Activated CD8-positive, alpha-beta T cell treated with anti-CD3 and anti-CD28 coated beads, Interleukin-2, amount 10 ng/mL, durations not matched to agents 7 days and 5 days (primary cell): Measurements from ENCODE around the gene TPK1. TPM values are rescaled to one million over a fixed set of nuclear protein-coding genes. Genes with fewer than 3 reads are reported as not detected.
"Not testable (repeated sequence)": the region's sequence is repeated elsewhere in the genome, so short reads cannot be mapped to it uniquely, and the experiment has no call there.

ENCODE experiments used
- ATAC-seq: fragments of 150-1000 bp; cut with Tn5 transposase; one replicate; pipeline ENCODE4 v1.10.0; 2021; ENCODE audit warnings: moderate library complexity
- CTCF ChIA-PET: fragments of 350-600 bp; sonication (Branson Sonifier 250); formaldehyde crosslinking; loops from one replicate; lab custom pipeline; 2021; ENCODE audit warnings: antibody characterized with exemption; lab: Charles Lee
- POLR2A ChIA-PET: fragments of 350-600 bp; sonication (Branson Sonifier 250); formaldehyde crosslinking; loops from one replicate; lab custom pipeline; 2021; ENCODE audit warnings: antibody characterized with exemption; lab: Charles Lee
- DNase-seq: peaks from one replicate; pipeline ENCODE4 v3.0.0-alpha.2; 2020
- H3K27ac Mint-ChIP-seq: one replicate; pipeline ENCODE4 v1.8.0; 2021; ENCODE audit warnings: mild to moderate bottlenecking, mixed read lengths
- H3K27me3 Mint-ChIP-seq: one replicate; pipeline ENCODE4 v1.8.0; 2021; ENCODE audit warnings: low read depth, mixed read lengths
- H3K36me3 Mint-ChIP-seq: one replicate; pipeline ENCODE4 v1.8.0; 2021; ENCODE audit warnings: low read depth, mixed read lengths
- H3K4me1 Mint-ChIP-seq: one replicate; pipeline ENCODE4 v1.8.0; 2021; ENCODE audit warnings: low read depth, mixed read lengths
- H3K4me3 Mint-ChIP-seq: one replicate; pipeline ENCODE4 v1.8.0; 2021; ENCODE audit warnings: mild to moderate bottlenecking, mixed read lengths
- H3K9me3 Mint-ChIP-seq: one replicate; pipeline ENCODE4 v1.8.0; 2022; ENCODE audit warnings: mixed read lengths; ENCODE audit not compliant: insufficient read depth
- total RNA-seq, 2 experiments: library from RNA; stranded (reverse); gene quantifications; one replicate each; pipeline ENCODE4 v1.2.3, GENCODE V29; 2021

Gene TPK1
- total RNA-seq, 2 experiments from 2014 or later: 10.2 to 10.7 TPM

DNA sequence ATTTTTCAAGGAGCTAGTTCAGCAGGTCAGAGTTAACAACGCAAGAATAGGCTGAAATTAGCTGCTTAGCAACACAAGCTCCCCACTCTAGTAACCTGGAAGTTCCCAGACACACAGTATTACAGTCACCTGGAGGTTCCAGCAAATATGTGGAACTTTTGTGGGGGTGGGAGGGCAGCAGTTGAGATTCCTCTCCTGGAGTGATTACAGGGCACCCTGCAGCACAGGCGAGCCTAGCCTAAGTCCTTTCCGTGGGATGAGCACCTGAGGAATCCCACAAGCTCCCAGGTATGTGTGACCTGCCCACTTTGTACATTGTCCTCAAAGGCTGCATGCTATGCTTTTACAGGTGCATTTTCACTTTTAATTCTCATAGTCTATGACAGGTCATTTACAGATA lies 13.6 kb downstream of the TPK1 start:
- Mint-ChIP-seq H3K4me3 (no peak overlapping the region), H3K36me3 (peaks cover 10% of the 10 kb centered on the region), H3K27ac (no peak overlapping the region), H3K27me3 (no peaks in the 10 kb centered on the region), H3K9me3 (no peaks in the 10 kb centered on the region), H3K4me1 (peaks cover 60% of the 10 kb centered on the region)
- no peak for DNase-seq
- no peak for ATAC-seq
- ChIA-PET CTCF (interaction anchor here (1.1 to 2.4 kb wide), 6 partner anchors 10 to 83 kb away, joined by 3 to 11 read pairs (median 5); partner anchors contain the start of gene TPK1), POLR2A (interaction anchor here (1.3 to 10.2 kb wide), 2 partner anchors 10 to 14 kb away, joined by 3 to 138 read pairs; partner anchors contain the start of gene TPK1)

DNA sequence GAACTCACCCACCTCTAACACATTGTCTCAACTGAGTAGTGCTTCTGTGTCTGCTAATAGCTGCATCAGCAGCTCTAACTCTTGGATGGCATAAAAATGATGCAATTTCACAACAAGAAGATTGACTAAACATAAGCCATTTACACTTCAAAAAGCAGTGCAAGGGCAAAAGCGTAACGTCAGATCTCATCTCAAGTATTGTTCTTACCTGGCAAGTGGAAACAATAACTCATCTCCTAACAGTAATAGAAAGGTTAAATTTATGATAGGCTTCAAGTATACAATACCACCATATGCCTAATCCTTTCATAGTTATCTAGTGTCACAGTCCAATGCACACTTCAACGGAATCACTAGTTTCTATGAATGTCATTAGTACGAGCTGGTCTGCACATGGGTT lies 14.8 kb downstream of the TPK1 start:
- DNase-seq (no peak), ATAC-seq (peak; percentile 22)
- POLR2A ChIA-PET: interaction anchor here (1.3 to 10.2 kb wide), 2 partner anchors 8 to 15 kb away, joined by 3 to 138 read pairs; partner anchors contain the start of gene TPK1
- no peaks in the 10 kb centered on the region for H3K9me3 Mint-ChIP-seq
- H3K4me3 Mint-ChIP-seq: no peak overlapping the region
- no peaks in the 10 kb centered on the region for H3K27me3 Mint-ChIP-seq
- peaks cover 14% of the 10 kb centered on the region for H3K36me3 Mint-ChIP-seq
- peak overlapping the region; percentile 27 for H3K27ac Mint-ChIP-seq
- CTCF ChIA-PET: interaction anchor here (0.5 to 2.4 kb wide), 6 partner anchors 9 to 109 kb away, joined by 3 to 11 read pairs (median 5); partner anchors contain the start of gene TPK1
- H3K4me1 Mint-ChIP-seq: peaks cover 61% of the 10 kb centered on the region

DNA sequence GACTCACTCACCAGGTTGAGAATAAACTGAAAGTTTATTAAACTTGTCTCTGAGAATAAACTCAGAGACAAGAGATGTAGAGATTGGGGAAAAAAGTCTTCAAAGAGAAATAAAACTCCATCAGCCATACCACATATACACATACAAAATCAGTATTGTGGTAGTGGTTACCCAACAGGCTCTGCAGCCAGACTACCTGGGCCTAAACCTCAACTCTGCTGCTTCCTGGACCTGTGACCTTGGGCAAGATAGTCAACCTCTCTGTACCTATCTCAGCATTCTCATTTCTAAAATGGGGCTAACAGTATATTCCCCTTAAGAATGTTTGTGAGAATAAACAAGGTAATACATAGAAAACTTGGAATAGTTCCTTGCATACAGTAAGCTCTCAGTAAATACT lies 15.3 kb downstream of the TPK1 start:
- H3K4me1 Mint-ChIP-seq: peaks cover 61% of the 10 kb centered on the region
- peaks cover 14% of the 10 kb centered on the region for H3K36me3 Mint-ChIP-seq
- ATAC-seq (peak; percentile 61), DNase-seq (peak; percentile 46)
- no peaks in the 10 kb centered on the region for H3K27me3 Mint-ChIP-seq
- peak overlapping the region; percentile 13 for H3K4me3 Mint-ChIP-seq
- no peaks in the 10 kb centered on the region for H3K9me3 Mint-ChIP-seq
- H3K27ac Mint-ChIP-seq: peak overlapping the region; percentile 30
- ChIA-PET POLR2A (interaction anchor here (10.2 kb wide), 1 partner anchor 16 kb away, joined by 138 read pairs; the partner anchor contains the start of gene TPK1), CTCF (interaction anchor here (0.9 to 4.3 kb wide), 4 partner anchors 8 to 17 kb away, joined by 4 to 30 read pairs (median 8); partner anchors contain the start of gene TPK1)

DNA sequence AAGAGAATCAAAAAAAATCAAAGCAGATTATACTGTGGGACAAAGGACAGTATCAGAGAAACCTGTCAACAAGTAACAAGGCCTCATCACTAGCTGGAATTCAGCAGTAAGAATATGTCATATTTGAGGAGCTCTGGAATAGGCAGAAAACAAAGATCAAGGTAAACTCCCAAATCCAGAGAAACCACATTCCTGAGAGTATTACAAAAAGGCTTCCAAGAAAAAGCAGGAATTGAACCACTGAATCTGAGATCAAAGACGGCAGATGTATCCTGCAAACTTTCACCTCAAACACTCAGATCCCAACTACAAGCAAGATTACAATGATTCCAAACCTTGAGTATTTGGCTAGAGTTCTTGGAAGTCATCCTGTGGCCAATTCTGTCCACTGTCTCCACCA lies 16.3 kb downstream of the TPK1 start:
- Mint-ChIP-seq H3K4me3 (no peak overlapping the region), H3K36me3 (peaks cover 16% of the 10 kb centered on the region)
- POLR2A ChIA-PET: interaction anchor here (10.2 kb wide), 1 partner anchor 17 kb away, joined by 138 read pairs; the partner anchor contains the start of gene TPK1

DNA sequence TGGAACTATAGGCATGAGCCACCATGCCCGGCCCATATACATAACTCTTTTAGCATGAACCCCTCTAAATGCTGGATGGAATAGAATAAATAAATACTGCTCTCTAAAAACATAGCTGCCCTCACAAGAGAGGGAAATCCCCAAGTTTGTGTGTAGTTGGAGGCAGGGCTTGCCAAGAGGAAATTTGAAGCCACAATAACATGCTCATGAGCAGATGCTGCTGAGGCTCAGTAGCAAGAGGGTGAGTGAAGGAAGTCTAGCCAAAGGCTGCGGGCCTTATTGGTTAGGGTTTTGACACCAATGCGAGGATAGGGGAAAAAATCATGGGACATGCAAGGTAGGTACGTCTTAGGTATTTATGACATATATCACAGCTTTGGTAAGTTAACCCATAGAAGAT lies 17.3 kb downstream of the TPK1 start:
- Mint-ChIP-seq H3K27ac (peak overlapping the region; percentile 74), H3K4me3 (no peak overlapping the region), H3K9me3 (no peaks in the 10 kb centered on the region), H3K36me3 (peaks cover 17% of the 10 kb centered on the region), H3K27me3 (no peaks in the 10 kb centered on the region), H3K4me1 (peaks cover 64% of the 10 kb centered on the region)
- peak; percentile 59 for DNase-seq
- peak; percentile 87 for ATAC-seq
- ChIA-PET POLR2A (interaction anchor here (10.2 kb wide), 1 partner anchor 18 kb away, joined by 138 read pairs; the partner anchor contains the start of gene TPK1), CTCF (interaction anchor here (0.8 to 4.3 kb wide), 4 partner anchors 15 to 36 kb away, joined by 3 to 30 read pairs (median 4); partner anchors contain the start of gene TPK1)

More for the DNA sequence above, 16.3 kb downstream of the TPK1 start:
- no peaks in the 10 kb centered on the region for H3K27me3 Mint-ChIP-seq
- CTCF ChIA-PET: interaction anchor here (4.3 kb wide), 1 partner anchor 16 kb away, joined by 30 read pairs; the partner anchor contains the start of gene TPK1
- no peak for DNase-seq
- ATAC-seq: no peak
- H3K27ac Mint-ChIP-seq: peak overlapping the region; percentile 24
- no peaks in the 10 kb centered on the region for H3K9me3 Mint-ChIP-seq
- H3K4me1 Mint-ChIP-seq: peaks cover 63% of the 10 kb centered on the region

DNA sequence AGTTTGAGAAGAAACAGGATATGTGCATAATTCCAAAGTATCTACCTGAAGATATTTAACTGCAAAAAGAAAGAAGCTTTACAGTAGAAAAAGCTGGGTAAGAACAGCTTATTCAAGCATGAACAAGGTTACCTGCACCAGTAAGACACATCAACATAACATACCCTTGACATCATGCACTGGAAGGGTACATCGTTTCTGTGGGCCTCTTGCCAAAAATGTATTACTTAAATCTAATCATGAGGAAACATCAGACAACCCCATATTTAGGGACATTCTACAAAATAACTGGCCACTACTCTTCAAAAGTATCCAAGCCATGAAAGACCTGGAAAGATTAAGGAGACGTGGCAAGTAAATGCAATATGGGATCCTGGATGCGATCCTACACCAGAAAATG lies 18.9 kb downstream of the TPK1 start:
- no peaks in the 10 kb centered on the region for H3K9me3 Mint-ChIP-seq
- DNase-seq (no peak), ATAC-seq (no peak)
- ChIA-PET POLR2A (interaction anchor here (1.5 kb wide), 1 partner anchor 18 kb away, joined by 7 read pairs; no protein-coding TSS in a partner anchor), CTCF (interaction anchor here (1.6 to 4.3 kb wide), 2 partner anchors 19 to 24 kb away, joined by 3 to 30 read pairs; partner anchors contain the start of gene TPK1)
- H3K4me3 Mint-ChIP-seq: no peak overlapping the region
- no peaks in the 10 kb centered on the region for H3K27me3 Mint-ChIP-seq
- H3K36me3 Mint-ChIP-seq: peaks cover 17% of the 10 kb centered on the region
- no peak overlapping the region for H3K27ac Mint-ChIP-seq
- peaks cover 66% of the 10 kb centered on the region for H3K4me1 Mint-ChIP-seq

DNA sequence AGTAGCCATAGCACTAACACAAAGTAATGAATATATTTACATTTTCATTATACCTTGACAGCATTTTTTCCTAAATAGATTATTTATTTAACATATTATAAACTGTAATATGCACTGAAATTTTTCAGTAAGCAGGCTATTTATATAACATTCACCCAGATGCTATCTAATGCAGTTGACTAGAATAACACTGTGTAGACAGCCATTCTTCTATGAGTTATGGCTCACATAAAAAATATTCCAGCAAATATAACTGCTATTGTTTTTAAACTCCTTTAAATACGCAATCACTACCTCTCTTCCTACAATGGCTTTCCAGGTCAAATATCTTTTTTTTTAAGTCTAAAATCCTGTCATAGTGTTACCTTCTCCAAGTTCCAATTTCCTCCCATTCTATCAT lies 21.6 kb downstream of the TPK1 start:
- Mint-ChIP-seq H3K36me3 (peaks cover 17% of the 10 kb centered on the region), H3K4me3 (no peak overlapping the region), H3K27me3 (no peaks in the 10 kb centered on the region), H3K9me3 (no peaks in the 10 kb centered on the region), H3K27ac (no peak overlapping the region), H3K4me1 (peaks cover 49% of the 10 kb centered on the region)
- DNase-seq: no peak
- no peak for ATAC-seq
- CTCF ChIA-PET: no interaction called here
- POLR2A ChIA-PET: interaction anchor here (1.1 to 4.8 kb wide), 2 partner anchors 21 to 22 kb away, joined by 7 to 62 read pairs; partner anchors contain the start of gene TPK1

DNA sequence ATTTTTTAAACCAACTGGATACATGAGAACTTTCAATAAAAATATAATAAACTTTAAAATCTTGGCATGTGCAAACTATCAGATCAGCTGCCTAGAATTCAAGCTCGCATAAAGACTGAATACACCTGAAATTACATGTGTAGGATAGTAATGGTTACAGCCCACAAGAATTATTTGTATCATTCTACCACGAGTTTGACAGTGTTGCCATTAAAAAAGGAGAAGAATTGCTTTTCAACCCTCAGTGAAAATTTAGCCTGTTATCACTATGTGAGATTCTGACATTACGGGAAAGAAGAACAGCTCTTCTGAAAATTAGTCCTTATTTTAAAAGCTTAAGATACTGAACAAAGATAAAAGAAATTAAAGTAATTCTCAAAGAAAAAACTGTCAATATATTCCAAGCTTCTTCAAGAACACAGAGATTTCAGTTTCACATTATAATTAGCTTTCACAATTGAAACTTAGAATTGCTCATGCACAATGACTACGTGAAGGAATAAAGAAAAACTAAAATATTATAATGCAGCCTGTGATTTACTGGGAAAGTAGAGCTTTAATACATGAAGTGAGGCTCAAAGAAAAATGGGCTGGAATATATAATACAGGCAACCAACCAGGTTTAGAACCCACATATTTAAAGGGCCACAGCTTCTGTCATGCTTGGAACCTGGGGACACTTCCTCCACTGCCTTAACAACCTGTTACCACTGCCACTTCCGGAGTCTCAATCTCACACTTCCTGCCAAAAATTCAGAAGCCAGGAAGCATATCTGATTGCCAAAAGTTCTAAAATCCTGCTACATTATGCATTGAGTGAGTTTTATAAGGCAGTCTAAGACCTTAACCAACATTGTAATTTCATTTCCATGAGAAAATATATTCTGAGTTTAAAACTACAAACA lies 23.2 kb downstream of the TPK1 start:
- Mint-ChIP-seq H3K36me3 (peaks cover 14% of the 10 kb centered on the region), H3K9me3 (no peaks in the 10 kb centered on the region), H3K4me1 (peaks cover 43% of the 10 kb centered on the region), H3K27me3 (no peaks in the 10 kb centered on the region), H3K27ac (peak overlapping the region; percentile 82), H3K4me3 (peak overlapping the region; percentile 65)
- DNase-seq (peak; percentile 75), ATAC-seq (peak; percentile 97)
- ChIA-PET CTCF (interaction anchor here (1.0 to 3.6 kb wide), 7 partner anchors 8 to 26 kb away, joined by 3 to 20 read pairs (median 4); partner anchors contain the start of gene TPK1), POLR2A (interaction anchor here (0.7 to 4.8 kb wide), 4 partner anchors 9 to 23 kb away, joined by 3 to 62 read pairs (median 3); partner anchors contain the start of gene TPK1)

DNA sequence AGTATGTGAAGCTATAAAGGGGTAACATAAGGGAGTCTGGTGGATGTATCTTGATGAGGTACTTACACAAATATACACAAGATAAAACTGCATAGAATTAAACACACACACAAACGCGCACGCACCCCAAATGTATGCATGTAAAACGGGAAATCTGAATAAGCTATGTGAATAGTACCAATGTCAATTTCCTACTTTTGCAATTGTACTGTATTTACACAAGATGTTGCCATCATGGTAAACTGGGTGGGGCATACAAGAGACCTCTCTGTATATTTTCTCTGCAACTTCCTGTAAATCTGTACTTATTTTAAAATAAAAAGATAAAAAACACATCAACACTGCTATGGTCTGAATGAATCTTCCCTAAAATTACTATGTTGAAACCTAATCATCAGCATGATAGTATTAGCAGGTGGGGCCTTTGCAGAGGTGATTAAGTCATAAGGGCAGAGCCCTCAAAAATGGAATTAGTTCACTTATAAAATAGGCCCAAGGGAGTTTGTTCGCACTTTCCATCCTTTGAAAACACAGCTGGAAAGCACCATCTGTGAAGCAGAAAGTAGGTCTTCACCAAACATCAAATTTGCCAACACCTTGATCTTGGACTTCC lies 30.1 kb downstream of the TPK1 start:
- no peak overlapping the region for H3K27ac Mint-ChIP-seq
- DNase-seq: no peak
- no peak for ATAC-seq
- no peak overlapping the region for H3K4me3 Mint-ChIP-seq
- peaks cover 19% of the 10 kb centered on the region for H3K36me3 Mint-ChIP-seq
- H3K4me1 Mint-ChIP-seq: peaks cover 14% of the 10 kb centered on the region
- ChIA-PET POLR2A (interaction anchor here (0.6 kb wide), 1 partner anchor 29 kb away, joined by 4 read pairs; no protein-coding TSS in a partner anchor), CTCF (no interaction called here)
- H3K27me3 Mint-ChIP-seq: no peaks in the 10 kb centered on the region
- no peaks in the 10 kb centered on the region for H3K9me3 Mint-ChIP-seq

DNA sequence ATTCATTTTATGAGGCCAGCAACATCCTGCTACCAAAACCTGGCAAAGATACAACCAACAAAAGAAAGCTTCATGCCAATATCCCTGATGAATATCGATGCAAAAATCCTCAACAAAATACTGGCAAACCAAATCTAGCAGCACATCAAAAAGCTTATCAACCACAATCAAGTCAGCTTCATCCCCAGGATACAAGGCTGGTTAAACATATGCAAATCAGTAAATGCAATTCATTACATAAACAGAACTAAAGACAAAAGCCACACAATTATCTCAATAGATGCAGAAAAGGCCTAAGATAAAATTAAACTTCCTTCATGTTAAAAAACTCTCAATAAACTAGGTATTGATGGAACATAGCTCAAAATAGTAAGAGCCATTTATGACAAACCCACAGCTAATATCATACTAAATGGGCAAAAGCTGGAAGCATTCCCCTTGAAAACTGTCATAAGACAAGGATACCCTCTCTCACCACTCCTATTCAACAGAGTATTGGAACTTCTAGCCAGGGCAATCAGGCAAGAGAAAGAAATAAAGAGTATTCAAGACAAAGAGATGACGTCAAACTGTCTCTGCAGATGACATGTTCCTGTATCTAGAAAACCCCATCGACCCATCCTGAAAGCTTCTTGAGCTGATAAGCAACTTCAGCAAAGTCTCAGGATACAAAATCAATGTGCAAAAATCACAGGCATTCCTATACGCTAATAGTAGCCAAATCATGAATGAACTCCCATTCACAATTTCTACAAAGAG lies 35.0 kb downstream of the TPK1 start:
- DNase-seq, POLR2A ChIA-PET, H3K27me3 Mint-ChIP-seq, H3K27ac Mint-ChIP-seq, H3K4me1 Mint-ChIP-seq, H3K9me3 Mint-ChIP-seq, H3K4me3 Mint-ChIP-seq, ATAC-seq: not testable (repeated sequence)
- peaks cover 30% of the 10 kb centered on the region for H3K36me3 Mint-ChIP-seq
- CTCF ChIA-PET: interaction anchor here (0.6 to 1.9 kb wide), 3 partner anchors 11 to 453 kb away, joined by 3 to 6 read pairs (median 3); no protein-coding TSS in a partner anchor
